Hepatocyte (in vitro differentiated cells): Measurements from ENCODE around the gene RBBP7. TPM values are rescaled to one million over a fixed set of nuclear protein-coding genes. Genes with fewer than 3 reads are reported as not detected.

ENCODE experiments used
- DNase-seq: peaks from one replicate; pipeline ENCODE4 v3.0.0-alpha.2; 2016; ENCODE audit warnings: low spot score
- H2AFZ ChIP-seq: fragments of 200-600 bp; sonication (generic); 2 replicates; pipeline ENCODE4 v1.6.0; 2016; ENCODE audit warnings: antibody characterized with exemption, mild to moderate bottlenecking
- H3K27ac ChIP-seq: fragments of 200-600 bp; sonication (generic); 2 replicates; pipeline ENCODE4 v1.5.1; 2016; ENCODE audit warnings: mild to moderate bottlenecking
- H3K27me3 ChIP-seq: fragments of 200-600 bp; sonication (generic); 2 replicates; pipeline ENCODE4 v1.6.1; 2016
- H3K36me3 ChIP-seq: fragments of 200-600 bp; sonication (generic); replicated peaks from 2 replicates; pipeline ENCODE4 v1.5.1; 2016; ENCODE audit warnings: low read depth; ENCODE audit not compliant: insufficient read depth
- H3K4me1 ChIP-seq: fragments of 200-600 bp; sonication (generic); 2 replicates; pipeline ENCODE4 v1.5.1; 2016; ENCODE audit warnings: mild to moderate bottlenecking, moderate library complexity; ENCODE audit not compliant: insufficient read depth
- H3K4me2 ChIP-seq: fragments of 200-600 bp; sonication (generic); 2 replicates; pipeline ENCODE4 v1.6.0; 2016
- H3K4me3 ChIP-seq: fragments of 200-600 bp; sonication (generic); 2 replicates; pipeline ENCODE4 v1.5.1; 2016; ENCODE audit warnings: mild to moderate bottlenecking
- H3K79me2 ChIP-seq: fragments of 200-600 bp; sonication (generic); 2 replicates; pipeline ENCODE4 v1.6.0; 2017; ENCODE audit warnings: mild to moderate bottlenecking
- H3K9me2 ChIP-seq: fragments of 200-600 bp; sonication (generic); replicated peaks from 2 replicates; pipeline ENCODE4 v1.6.0; 2017; ENCODE audit warnings: mild to moderate bottlenecking; ENCODE audit not compliant: insufficient read depth
- H3K9me3 ChIP-seq: fragments of 200-600 bp; sonication (generic); 2 replicates; pipeline ENCODE4 v1.5.1; 2016; ENCODE audit warnings: low read depth, mild to moderate bottlenecking
- H4K20me1 ChIP-seq: fragments of 200-600 bp; sonication (generic); 2 replicates; pipeline ENCODE4 v1.6.0; 2016; ENCODE audit warnings: mild to moderate bottlenecking; ENCODE audit not compliant: insufficient read depth, poor library complexity, severe bottlenecking
- EZH2 ChIP-seq: fragments of 200-600 bp; sonication (generic); IDR thresholded peaks from 2 replicates; pipeline ENCODE4 v1.6.1; 2016; ENCODE audit warnings: antibody characterized with exemption, mild to moderate bottlenecking, borderline replicate concordance
- EZH2phosphoT487 ChIP-seq: fragments of 200-600 bp; sonication (generic); IDR thresholded peaks from one replicate; pipeline ENCODE4 v1.6.1; 2018; ENCODE audit warnings: antibody characterized with exemption, mild to moderate bottlenecking, low read depth, moderate library complexity; ENCODE audit not compliant: unreplicated experiment, severe bottlenecking
- WGBS: methylation state at CpG from one replicate; pipeline ENCODE4 v1.1.6; 2016; ENCODE audit warnings: low lambda C conversion rate; ENCODE audit errors: missing lambda C conversion rate; 5-methylcytosine and 5-hydroxymethylcytosine counted together
- polyA plus RNA-seq: library from polyadenylated mRNA; unstranded; fragments of >200 nt; fragmentation: Nextera tagmentation; extraction: Ambion mirVana; gene quantifications from 2 replicates; pipeline ENCODE4 v1.2.1, GENCODE V29; 2016
- total RNA-seq: library from RNA; depleted of rRNA; stranded (reverse); fragments of >200 nt; gene quantifications from 2 replicates; pipeline ENCODE4 v1.2.3, GENCODE V29; 2014
- TF ChIP-seq, protein P1 (sequence below): fragments of 200-600 bp; sonication (generic); IDR thresholded peaks from 2 replicates; pipeline ENCODE4 v1.5.1; 2016; ENCODE audit warnings: antibody characterized with exemption, mild to moderate bottlenecking; ENCODE audit not compliant: poor library complexity

Gene RBBP7
- total and polyA plus RNA-seq, 2 experiments from 2014 or later: 185 to 263 TPM

DNA sequence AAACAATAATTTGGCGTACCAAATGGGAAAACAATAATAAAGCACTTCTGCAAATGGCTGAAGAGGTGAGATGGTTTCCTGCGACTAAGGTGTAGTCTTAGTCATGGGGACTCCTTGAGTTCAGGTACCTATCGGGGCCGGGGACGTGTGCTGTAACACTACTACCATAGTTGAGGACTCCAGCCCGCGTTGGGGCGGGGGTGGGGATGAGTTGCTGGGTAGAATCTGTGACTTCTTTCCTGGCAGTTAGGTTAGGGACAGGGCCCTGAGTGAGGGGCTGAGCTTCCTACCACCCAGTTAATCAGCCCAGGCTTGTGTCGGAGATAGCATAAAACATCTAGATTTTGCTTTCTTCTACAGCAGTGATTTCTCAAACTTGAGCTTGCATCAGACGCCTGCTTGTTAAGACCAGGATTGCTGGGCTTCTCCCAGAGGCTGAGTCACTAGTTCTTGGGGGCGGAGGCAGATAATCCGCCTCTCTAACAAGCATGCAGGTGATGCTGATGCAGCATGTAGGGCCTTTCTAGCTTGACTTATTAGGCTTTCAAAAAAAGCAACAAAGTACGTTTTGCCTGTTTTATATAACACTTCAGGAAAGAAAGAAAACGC lies 30.2 kb downstream of the RBBP7 start:
- TF ChIP-seq, protein P1, sequence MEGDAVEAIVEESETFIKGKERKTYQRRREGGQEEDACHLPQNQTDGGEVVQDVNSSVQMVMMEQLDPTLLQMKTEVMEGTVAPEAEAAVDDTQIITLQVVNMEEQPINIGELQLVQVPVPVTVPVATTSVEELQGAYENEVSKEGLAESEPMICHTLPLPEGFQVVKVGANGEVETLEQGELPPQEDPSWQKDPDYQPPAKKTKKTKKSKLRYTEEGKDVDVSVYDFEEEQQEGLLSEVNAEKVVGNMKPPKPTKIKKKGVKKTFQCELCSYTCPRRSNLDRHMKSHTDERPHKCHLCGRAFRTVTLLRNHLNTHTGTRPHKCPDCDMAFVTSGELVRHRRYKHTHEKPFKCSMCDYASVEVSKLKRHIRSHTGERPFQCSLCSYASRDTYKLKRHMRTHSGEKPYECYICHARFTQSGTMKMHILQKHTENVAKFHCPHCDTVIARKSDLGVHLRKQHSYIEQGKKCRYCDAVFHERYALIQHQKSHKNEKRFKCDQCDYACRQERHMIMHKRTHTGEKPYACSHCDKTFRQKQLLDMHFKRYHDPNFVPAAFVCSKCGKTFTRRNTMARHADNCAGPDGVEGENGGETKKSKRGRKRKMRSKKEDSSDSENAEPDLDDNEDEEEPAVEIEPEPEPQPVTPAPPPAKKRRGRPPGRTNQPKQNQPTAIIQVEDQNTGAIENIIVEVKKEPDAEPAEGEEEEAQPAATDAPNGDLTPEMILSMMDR: no peak
- TF ChIP-seq EZH2 (no peak), EZH2phosphoT487 (no peak)
- H3K36me3 ChIP-seq: no peaks in the 10 kb centered on the region
- peak overlapping the region; percentile 69 for H3K27ac ChIP-seq
- peak overlapping the region; percentile 40 for H3K4me2 ChIP-seq
- H3K9me2 ChIP-seq: no peaks in the 10 kb centered on the region
- H3K79me2 ChIP-seq: no peaks in the 10 kb centered on the region
- no peak overlapping the region for H2AFZ ChIP-seq
- peak; percentile 78 for DNase-seq
- no peaks in the 10 kb centered on the region for H3K4me1 ChIP-seq
- no peaks in the 10 kb centered on the region for H3K27me3 ChIP-seq
- H3K9me3 ChIP-seq: no peaks in the 10 kb centered on the region
- no peak overlapping the region for H3K4me3 ChIP-seq
- WGBS: 70% methylated on average over 14 of the region's 14 CpGs
- H4K20me1 ChIP-seq: no peaks in the 10 kb centered on the region

DNA sequence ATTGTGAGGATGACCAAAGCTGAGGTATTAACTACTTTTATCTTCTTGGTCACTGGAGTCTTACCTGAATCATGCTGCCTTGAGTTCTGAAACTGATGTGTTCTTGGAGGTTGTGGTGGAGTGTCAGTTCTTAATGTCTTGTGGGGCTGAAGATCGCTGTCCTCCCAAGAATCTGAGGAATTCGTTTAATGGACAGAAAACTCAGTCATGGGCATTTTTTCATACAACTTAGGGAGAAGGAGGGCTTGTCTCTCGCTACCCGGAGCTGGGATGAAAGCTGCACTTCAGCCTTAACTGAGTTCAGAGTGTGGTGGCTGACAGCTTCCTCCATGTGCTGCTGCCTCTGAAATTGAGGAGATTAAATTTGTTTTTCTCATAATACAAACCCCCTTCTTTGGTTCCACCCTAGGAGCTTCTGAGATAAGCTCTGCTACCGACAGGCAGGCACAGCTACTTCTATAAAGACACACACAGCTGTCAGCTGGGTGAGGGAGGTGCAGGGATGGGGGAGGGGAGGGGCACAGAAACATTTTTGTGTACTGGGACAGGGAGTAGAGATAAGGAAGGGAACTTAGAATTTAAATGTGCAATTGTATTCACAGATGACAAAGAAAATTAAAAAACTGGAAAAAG lies 30.8 kb downstream of the RBBP7 start:
- 56% methylated on average over 5 of the region's 5 CpGs for WGBS

DNA sequence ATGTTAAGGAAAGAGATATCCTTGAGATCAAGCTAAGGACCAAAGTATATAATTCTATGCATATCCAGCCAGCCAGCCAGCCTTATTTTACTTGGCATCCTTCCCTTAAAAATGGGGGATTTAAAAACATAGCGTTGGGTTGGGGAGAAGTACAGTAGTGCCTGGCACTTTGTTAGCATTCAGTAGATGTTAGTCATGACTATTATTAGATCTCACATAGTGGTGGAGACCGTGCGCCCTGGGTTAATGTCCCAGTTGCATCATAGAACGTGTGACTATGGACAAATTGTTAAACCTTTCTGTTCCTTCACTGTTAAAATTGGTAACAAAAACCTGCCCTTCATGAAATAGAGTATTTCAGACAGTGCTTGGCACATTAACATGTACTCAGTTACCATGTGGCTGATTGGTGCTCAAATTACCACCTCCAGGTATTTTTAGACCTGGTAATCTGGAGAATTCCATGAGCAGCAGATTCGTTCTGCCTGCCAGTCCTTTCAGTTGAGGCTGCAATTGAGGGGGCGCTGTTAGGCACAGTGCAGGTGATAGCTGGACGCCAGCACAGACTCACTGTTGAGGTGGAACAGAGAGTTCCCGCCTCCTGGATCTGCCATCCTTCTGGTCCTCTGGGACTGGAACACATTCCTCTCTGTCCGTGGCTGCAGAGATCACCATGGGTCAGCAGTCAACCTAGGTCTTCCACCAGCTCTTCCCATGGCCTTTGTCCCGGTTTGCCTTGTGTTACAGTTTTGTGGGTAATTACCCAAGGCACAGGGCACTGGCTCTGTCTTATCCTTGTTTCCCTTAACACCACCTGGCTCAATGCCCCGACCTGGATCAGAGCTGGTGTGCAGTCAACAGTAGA lies 31.7 kb downstream of the RBBP7 start:
- Histone ChIP-seq H3K4me1 (no peaks in the 10 kb centered on the region), H4K20me1 (no peaks in the 10 kb centered on the region), H2AFZ (no peak overlapping the region), H3K27ac (peak overlapping the region; percentile 69), H3K4me3 (no peak overlapping the region), H3K9me3 (no peaks in the 10 kb centered on the region), H3K79me2 (no peaks in the 10 kb centered on the region), H3K36me3 (no peaks in the 10 kb centered on the region), H3K4me2 (no peak overlapping the region), H3K27me3 (no peaks in the 10 kb centered on the region), H3K9me2 (no peaks in the 10 kb centered on the region)
- peak; percentile 27 for DNase-seq
- TF ChIP-seq, protein P1: no peak
- TF ChIP-seq EZH2phosphoT487 (no peak), EZH2 (no peak)
- WGBS: 82% methylated on average over 11 of the region's 11 CpGs

More for the DNA sequence above, 30.8 kb downstream of the RBBP7 start:
- Histone ChIP-seq H3K4me3 (no peak overlapping the region), H3K79me2 (no peaks in the 10 kb centered on the region), H2AFZ (no peak overlapping the region), H3K27me3 (no peaks in the 10 kb centered on the region), H3K9me3 (no peaks in the 10 kb centered on the region), H3K4me1 (no peaks in the 10 kb centered on the region), H3K9me2 (no peaks in the 10 kb centered on the region), H4K20me1 (no peaks in the 10 kb centered on the region), H3K27ac (peak overlapping the region; percentile 69), H3K4me2 (peak overlapping the region; percentile 40), H3K36me3 (no peaks in the 10 kb centered on the region)
- TF ChIP-seq, protein P1: no peak
- TF ChIP-seq EZH2phosphoT487: no peak
- TF ChIP-seq EZH2: no peak
- DNase-seq: no peak
